GM21367 (cell line): Measurements from ENCODE around the gene HMGN1.
A peak's percentile ranks its signal among the peaks of the same experiment; 100 is the strongest.

Experiments used
- ATAC-seq: cut with Tn5 transposase; IDR thresholded peaks from one replicate; pipeline ENCODE4 v1.9.1; 2021; ENCODE audit not compliant: unreplicated experiment

Gene HMGN1

DNA sequence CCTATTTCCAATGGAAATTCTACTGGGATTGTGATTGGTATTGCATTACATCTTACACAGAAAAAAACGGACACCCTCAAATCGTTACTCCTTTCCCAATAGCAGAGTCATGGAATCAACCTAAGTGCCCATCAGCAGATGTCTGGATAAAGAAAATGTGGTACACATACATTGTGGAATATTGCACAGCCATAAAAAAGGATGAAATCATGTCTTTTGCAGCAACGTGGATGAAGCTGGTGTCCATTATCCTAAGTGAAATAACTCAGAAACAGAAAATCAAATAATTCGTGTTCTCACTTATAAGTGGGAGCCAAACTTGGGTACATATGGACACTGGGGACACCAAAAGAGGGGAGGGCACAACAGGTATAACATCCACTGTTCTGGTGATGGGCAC lies 14.3 kb downstream of the HMGN1 start:
- ATAC-seq: no peak

DNA sequence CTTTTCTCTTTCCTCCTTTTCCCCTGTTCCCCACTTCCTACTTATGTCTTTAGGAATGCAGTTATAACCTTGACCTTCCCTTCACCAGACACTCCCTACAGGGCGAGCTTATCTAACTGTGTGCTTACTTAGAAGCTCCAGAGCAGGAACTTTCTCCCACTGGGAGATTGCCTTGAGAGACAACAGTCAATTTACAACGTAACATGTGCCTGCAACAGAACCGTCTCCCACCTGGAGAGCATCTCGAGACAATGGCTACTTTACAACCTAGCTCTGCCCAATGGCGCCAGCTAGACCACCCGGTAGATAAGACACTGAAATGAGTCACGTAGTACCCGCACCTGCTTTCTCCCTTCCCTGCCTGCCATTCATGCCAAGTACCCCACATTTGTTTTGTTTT lies 16.7 kb downstream of the HMGN1 start:
- no peak for ATAC-seq

- no peak for ATAC-seq
Observed at GRCh38 chr21:39330001-39330400, 18.9 kb downstream of the HMGN1 start.

DNA sequence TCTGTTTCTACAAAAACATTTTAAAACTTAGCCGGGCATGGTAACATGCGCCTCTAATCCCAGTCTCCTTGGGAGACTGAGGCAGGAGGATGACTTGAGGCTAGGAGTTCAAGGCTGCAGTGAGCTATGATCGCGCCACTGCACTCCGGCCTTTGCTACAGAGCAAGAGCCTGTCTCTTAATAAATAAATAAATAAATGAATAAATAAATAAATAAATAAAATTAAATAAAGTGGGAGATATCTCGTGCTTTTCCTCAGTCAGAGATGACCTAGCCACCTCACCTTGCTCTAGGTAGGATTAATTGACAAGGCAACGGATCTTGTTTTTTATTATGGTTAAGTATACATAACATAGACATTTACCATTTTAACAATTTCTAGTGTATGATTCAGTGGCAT lies 21.2 kb downstream of the HMGN1 start:
- ATAC-seq: no peak

DNA sequence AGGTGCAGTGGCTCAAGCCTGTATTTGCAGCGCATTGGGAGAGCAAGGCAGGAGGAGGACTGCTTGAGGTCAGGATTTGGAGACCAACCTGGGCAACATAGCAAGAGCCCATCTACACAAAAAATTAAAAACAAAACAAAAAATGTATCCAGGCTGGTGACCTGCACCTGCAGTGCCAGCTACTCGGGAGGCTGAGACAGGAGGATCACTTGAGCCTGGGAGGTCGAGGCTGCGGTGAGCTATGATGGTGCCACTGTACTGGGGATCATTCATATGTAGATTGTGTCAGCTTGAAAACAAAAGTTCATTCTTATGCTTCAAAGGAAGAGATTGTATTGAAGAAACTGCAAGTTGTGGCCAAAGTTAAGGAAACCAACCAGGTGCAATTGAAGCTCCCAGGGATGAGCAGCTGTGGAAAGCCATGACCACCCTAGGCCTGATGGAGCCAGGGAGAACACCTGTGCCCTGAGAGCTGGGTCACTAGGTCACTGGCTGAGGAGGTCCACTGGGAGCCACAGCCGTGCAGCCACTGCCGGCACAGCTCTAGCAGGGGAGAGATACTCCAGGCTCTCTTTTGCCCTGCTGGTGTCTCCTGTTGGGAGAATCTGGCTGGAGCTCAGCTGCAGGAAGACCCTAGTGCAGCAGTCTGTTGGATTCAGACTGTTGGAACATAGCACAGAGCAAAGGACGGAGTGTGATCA lies 22.1 kb downstream of the HMGN1 start:
- ATAC-seq: no peak

- no peak for ATAC-seq
Observed at GRCh38 chr21:39325458-39325857, 23.4 kb downstream of the HMGN1 start.

- ATAC-seq: no peak
Observed at GRCh38 chr21:39321424-39321823, 27.5 kb downstream of the HMGN1 start.

DNA sequence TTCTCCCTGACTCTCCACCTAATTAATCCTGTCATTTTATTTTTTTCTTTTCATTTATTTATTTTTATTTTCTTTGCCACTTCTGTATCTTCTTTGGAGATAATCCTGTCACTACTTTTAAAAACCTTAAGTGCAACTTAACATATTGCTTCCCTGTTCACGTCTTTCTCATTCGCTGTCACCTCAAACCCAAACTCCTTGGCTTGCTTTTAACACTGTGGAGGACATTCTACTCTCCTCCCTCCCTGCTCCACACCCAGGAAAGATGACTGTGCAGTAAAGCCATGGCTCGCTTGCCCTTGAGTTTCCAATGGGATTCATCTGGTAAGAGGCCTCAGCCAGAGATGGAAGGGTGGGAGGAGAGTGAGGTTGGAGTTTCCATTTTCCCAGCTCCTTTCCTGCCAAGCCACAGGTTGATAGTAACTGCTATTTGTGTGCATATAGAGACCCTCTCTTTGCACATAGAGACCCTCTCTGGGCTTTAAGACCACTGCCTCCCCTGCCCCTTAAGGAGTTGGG lies 29.0 kb downstream of the HMGN1 start:
- no peak for ATAC-seq

- no peak for ATAC-seq
Observed at GRCh38 chr21:39319251-39319756, 29.6 kb downstream of the HMGN1 start.

- no peak for ATAC-seq
Observed at GRCh38 chr21:39318091-39318959, 30.6 kb downstream of the HMGN1 start.

- ATAC-seq: no peak
Observed at GRCh38 chr21:39317134-39318090, 31.5 kb downstream of the HMGN1 start.

DNA sequence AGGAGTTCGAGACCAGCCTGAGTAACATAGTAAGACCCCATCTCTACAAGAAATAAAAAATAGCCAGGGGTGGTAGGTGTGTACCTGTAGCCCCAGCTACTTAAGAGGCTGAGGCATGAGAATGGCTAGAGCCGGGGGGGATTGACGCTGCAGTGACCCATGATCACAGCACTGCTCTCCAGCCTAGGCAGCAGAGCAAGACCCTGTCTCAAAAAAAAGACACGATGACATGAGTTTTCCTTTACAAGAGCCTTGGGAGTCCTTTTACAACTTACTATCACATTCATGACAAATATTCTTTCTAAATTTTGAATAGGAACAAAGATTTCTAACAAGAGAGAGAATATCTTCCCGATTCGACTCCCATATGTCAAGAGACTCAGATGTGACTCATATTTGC lies 32.2 kb downstream of the HMGN1 start:
- ATAC-seq: no peak

DNA sequence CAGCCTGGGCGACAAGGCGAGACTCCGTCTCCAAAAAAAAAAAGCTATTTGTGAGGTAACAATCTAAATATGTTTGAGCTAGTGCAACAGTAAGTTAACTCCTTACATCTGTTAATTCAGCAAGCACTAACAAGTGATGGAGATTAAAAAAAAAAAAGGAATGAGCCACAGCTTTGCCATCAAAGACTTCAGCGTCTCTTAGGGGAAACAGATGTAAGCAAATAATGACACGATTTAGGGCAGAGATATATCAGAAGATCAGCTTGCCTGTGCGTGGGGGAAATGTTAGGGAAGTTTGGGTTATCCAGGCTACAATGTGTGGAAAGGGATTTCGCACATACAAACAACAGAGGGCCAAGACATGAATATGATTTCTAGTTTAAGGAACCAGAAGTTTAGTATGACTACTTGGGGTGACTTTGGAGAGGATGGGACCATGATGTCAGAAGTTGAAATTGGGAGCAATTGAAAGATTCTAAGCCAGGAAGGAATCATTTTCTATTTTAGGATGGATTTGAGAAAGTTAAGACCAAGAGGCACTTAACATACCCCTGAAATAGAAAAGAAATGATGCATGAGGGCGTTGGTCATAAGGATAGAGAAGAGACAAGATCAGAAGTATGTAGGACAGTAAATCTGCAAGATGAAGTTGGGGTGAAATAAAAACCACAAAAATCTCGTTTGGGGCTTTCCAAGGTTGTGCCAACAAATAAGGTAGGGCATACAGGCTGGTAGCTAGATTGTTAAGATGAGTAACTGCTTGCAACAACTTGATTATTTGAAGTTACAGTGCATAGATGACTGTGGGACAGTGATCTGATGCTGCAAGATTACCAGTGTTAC lies 33.1 kb downstream of the HMGN1 start:
- no peak for ATAC-seq

DNA sequence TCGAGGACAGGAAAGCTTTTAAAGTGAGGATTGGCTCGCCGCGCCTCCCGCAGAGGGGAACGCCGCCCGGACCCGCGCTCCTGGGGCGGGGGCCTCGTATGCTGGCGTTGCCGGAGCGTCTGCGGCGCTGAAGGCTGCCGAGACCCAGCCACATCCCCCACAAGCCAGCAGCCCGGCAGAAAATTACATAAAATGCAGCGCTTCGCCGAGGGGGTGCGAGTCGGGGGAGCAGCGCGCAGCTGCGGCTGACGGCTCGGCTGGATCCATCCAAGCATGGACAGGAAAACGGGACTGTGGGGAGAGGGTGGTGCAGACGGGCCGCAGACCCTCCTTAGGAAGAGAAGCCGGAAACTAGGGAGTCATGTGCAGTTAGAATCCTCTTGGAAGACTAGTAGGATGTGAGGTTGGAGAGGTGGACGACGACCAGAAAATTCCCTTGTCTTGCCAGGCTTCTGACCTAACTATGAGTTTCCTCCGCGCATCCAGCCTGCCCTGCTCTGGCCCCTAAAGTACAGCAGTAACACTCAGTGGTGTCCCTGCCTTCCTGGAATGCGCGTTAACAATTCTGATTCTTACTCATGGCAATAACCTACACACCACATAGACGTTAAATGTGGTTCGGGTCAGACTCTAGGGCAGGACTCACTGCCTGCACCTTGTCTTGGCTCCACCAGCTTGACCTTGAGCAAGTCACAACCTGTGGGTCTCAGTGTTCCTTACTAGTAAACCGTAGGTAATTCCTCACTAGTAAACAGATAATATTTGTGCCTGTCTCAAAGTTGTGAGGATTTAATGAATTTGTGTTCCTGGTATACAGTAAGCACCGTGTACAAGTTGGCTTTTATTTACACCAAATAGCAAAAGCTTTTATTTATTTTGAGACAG lies 34.5 kb downstream of the HMGN1 start:
- ATAC-seq: peak; percentile 10

DNA sequence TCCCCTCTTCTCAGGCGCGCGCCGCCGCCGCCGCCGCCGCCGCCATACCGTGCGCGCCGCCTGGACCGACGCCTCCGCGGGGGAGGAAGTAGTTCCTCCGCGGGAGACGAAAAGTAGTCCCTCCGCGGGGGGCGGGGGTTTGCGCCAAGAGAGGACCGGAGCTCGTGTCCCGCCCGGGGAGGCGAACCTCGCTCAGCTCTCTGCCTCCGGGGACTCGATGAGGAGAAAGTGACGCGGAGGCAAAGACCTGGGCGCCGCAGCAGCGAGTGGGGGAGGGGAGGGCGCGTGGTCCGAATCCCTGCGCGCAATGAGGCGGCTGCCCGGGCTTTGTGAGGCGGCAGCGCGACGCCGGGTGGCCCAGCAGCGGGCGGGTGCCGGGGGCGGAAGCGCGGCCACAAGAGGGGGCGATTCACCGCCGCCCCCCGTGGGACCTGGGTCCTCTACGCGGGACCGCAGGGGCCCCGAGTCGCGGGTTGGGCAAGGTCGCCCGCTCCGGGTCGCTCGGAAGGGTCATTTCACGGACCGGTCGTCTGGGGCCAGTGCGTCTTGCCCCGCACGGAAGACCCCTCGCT lies 35.2 kb downstream of the HMGN1 start, which contains the start of gene BRWD1:
BRWD1 (minus strand) TSS at position 62 of the 572 bp plus-strand sequence. CDS start 141 bp downstream, outside the sequence.
- peak; percentile 45 for ATAC-seq

GRCh38 chr21:39313042-39313570 lies 35.8 kb downstream of the HMGN1 start:
- peak; percentile 1 for ATAC-seq

GRCh38 chr21:39312112-39313041 lies 36.5 kb downstream of the HMGN1 start:
- peak; percentile 77 for ATAC-seq
